IMR-90 (cell line): Measurements from ENCODE around the gene DOCK4. TPM values are rescaled to one million over a fixed set of nuclear protein-coding genes. Genes with fewer than 3 reads are reported as not detected.

ENCODE experiments used
- ATAC-seq: fragments of 200-7000 bp; cut with Tn5 transposase; 2 replicates; pipeline ENCODE4 v1.9.1; 2020; ENCODE audit warnings: low read depth, mild to moderate bottlenecking, moderate library complexity
- BruUV-seq: library from RNA; stranded (reverse); fragments of 400-500 nt; replicated peaks from 2 replicates; lab custom pipeline; 2021; lab: Mats Ljungman, UMichigan
- CTCF ChIA-PET: fragments of 300-600 bp; formaldehyde crosslinking; extraction: SDS; loops from one replicate; lab custom pipeline; 2021; ENCODE audit warnings: antibody characterized with exemption; lab: Yijun Ruan, JAX
- POLR2A ChIA-PET: fragments of 300-600 bp; sonication (Branson Sonifier 250); formaldehyde crosslinking; loops from one replicate; lab custom pipeline; 2022; ENCODE audit warnings: antibody characterized with exemption; ENCODE audit not compliant: unreplicated experiment; lab: Charles Lee
- DNase-seq: peaks from one replicate; pipeline ENCODE4 v3.0.0; 2013
- H2AFZ ChIP-seq: replicated peaks from 2 replicates; pipeline ENCODE3; 2013; ENCODE audit warnings: low read length, mild to moderate bottlenecking; ENCODE audit not compliant: poor library complexity
- H2AK5ac ChIP-seq: 2 replicates; pipeline ENCODE4 v1.6.1; 2013; ENCODE audit warnings: low read depth, low read length, inconsistent platforms
- H2AK9ac ChIP-seq: replicated peaks from 2 replicates; pipeline ENCODE3; 2013; ENCODE audit warnings: mild to moderate bottlenecking, low read depth, low read length, moderate library complexity; ENCODE audit not compliant: poor library complexity
- H2BK120ac ChIP-seq: 2 replicates; pipeline ENCODE4 v1.6.1; 2013; ENCODE audit warnings: low read depth, low read length, inconsistent platforms
- H2BK15ac ChIP-seq: 3 replicates; pipeline ENCODE4 v1.6.1; 2013; ENCODE audit warnings: low read depth, low read length, inconsistent platforms
- H2BK20ac ChIP-seq: 2 replicates; pipeline ENCODE4 v1.6.1; 2013; ENCODE audit warnings: low read depth, mild to moderate bottlenecking, inconsistent platforms, low read length, moderate library complexity
- H2BK5ac ChIP-seq: 2 replicates; pipeline ENCODE4 v1.6.1; 2013; ENCODE audit warnings: mild to moderate bottlenecking, low read depth, low read length, inconsistent platforms; ENCODE audit not compliant: poor library complexity, severe bottlenecking
- H3K14ac ChIP-seq: replicated peaks from 2 replicates; pipeline ENCODE4 v1.6.1; 2013; ENCODE audit warnings: low read depth, low read length, inconsistent platforms
- H3K18ac ChIP-seq: 2 replicates; pipeline ENCODE4 v1.6.1; 2013; ENCODE audit warnings: low read depth, low read length, control low read depth
- H3K23ac ChIP-seq: 2 replicates; pipeline ENCODE4 v1.6.1; 2013; ENCODE audit warnings: low read depth, low read length, inconsistent platforms
- H3K27ac ChIP-seq: 2 replicates; pipeline ENCODE4 v1.5.1; 2013; ENCODE audit warnings: mild to moderate bottlenecking, control low read depth, low read length; ENCODE audit not compliant: insufficient read depth
- H3K27me3 ChIP-seq: 2 replicates; pipeline ENCODE4 v1.6.1; 2013; ENCODE audit warnings: low read length; ENCODE audit not compliant: control insufficient read depth, insufficient read depth
- H3K36me3 ChIP-seq: 2 replicates; pipeline ENCODE4 v1.6.1; 2013; ENCODE audit warnings: low read length, mixed read lengths; ENCODE audit not compliant: control insufficient read depth, insufficient read depth
- H3K4ac ChIP-seq: 2 replicates; pipeline ENCODE4 v1.6.1; 2013; ENCODE audit warnings: low read depth, low read length, inconsistent platforms
- H3K4me1 ChIP-seq: 2 replicates; pipeline ENCODE4 v1.6.1; 2013; ENCODE audit warnings: low read length, mixed read lengths; ENCODE audit not compliant: control insufficient read depth, insufficient read depth
- H3K4me2 ChIP-seq: 2 replicates; pipeline ENCODE4 v1.6.1; 2013; ENCODE audit warnings: low read depth, mild to moderate bottlenecking, control low read depth, low read length, moderate library complexity
- H3K4me3 ChIP-seq: 2 replicates; pipeline ENCODE4 v1.5.1; 2013; ENCODE audit warnings: low read depth, mild to moderate bottlenecking, control low read depth, low read length, moderate library complexity; ENCODE audit not compliant: insufficient read depth
- H3K56ac ChIP-seq: 2 replicates; pipeline ENCODE4 v1.6.1; 2013; ENCODE audit warnings: low read length, inconsistent platforms; ENCODE audit not compliant: insufficient read depth; ENCODE audit errors: extremely low read depth
- H3K79me1 ChIP-seq, 2 experiments: 2 replicates each; pipeline ENCODE4 v1.6.1; 2013; ENCODE audit warnings: low read length in 2 of 2, inconsistent platforms in 1 of 2, low read depth in 1 of 2
- H3K9ac ChIP-seq: 2 replicates; pipeline ENCODE4 v1.6.1; 2013; ENCODE audit warnings: low read depth, low read length, control low read depth
- H3K9me1 ChIP-seq: 2 replicates; pipeline ENCODE4 v1.6.1; 2013; ENCODE audit warnings: low read length, inconsistent platforms; ENCODE audit not compliant: insufficient read depth
- H3K9me3 ChIP-seq: 2 replicates; pipeline ENCODE4 v1.6.1; 2013; ENCODE audit warnings: low read length; ENCODE audit not compliant: control insufficient read depth, insufficient read depth
- H4K20me1 ChIP-seq: 2 replicates; pipeline ENCODE4 v1.6.1; 2013; ENCODE audit warnings: low read length, inconsistent platforms; ENCODE audit not compliant: insufficient read depth
- H4K5ac ChIP-seq: 2 replicates; pipeline ENCODE4 v1.6.1; 2013; ENCODE audit warnings: mild to moderate bottlenecking, low read depth, low read length, control low read depth
- H4K8ac ChIP-seq, 2 experiments: 2 replicates each; pipeline ENCODE4 v1.6.1; 2013; ENCODE audit warnings: low read depth in 2 of 2, low read length in 2 of 2, control low read depth in 1 of 2, inconsistent platforms in 1 of 2
- H4K91ac ChIP-seq: 2 replicates; pipeline ENCODE4 v1.6.1; 2013; ENCODE audit warnings: low read depth, low read length, inconsistent platforms; ENCODE audit not compliant: insufficient read depth
- BHLHE40 ChIP-seq: fragments of 150-350 bp; IDR thresholded peaks from 2 replicates; pipeline ENCODE4 v1.6.1; 2016; ENCODE audit warnings: mild to moderate bottlenecking, low read depth, low read length
- CEBPB ChIP-seq: IDR thresholded peaks from 2 replicates; pipeline ENCODE4 v1.6.1; 2012; ENCODE audit warnings: low read depth, low read length, improper control_type of control experiment
- CHD1 ChIP-seq: IDR thresholded peaks from 2 replicates; pipeline ENCODE4 v1.6.1; 2012; ENCODE audit warnings: low read depth, low read length, improper control_type of control experiment
- CTCF ChIP-seq: conservative IDR thresholded peaks from 2 replicates; pipeline ENCODE4 v1.5.1; 2012; ENCODE audit warnings: mild to moderate bottlenecking, low read depth, low read length, improper control_type of control experiment
- FOS ChIP-seq: fragments of 150-350 bp; IDR thresholded peaks from 2 replicates; pipeline ENCODE4 v1.6.1; 2016; ENCODE audit warnings: low read depth, low read length
- MAFK ChIP-seq: IDR thresholded peaks from 2 replicates; pipeline ENCODE4 v1.6.1; 2012; ENCODE audit warnings: low read depth, low read length, improper control_type of control experiment
- MAZ ChIP-seq: IDR thresholded peaks from 2 replicates; pipeline ENCODE4 v1.6.1; 2012; ENCODE audit warnings: low read depth, mild to moderate bottlenecking, low read length, improper control_type of control experiment, moderate library complexity, borderline replicate concordance
- MXI1 ChIP-seq: IDR thresholded peaks from 2 replicates; pipeline ENCODE4 v1.6.1; 2012; ENCODE audit warnings: low read depth, mild to moderate bottlenecking, low read length, moderate library complexity, borderline replicate concordance
- NFE2L2 ChIP-seq: fragments of 150-350 bp; IDR thresholded peaks from 2 replicates; pipeline ENCODE4 v1.6.1; 2016; ENCODE audit warnings: low read depth, mild to moderate bottlenecking, low read length
- RAD21 ChIP-seq: IDR thresholded peaks from 2 replicates; pipeline ENCODE4 v1.6.1; 2012; ENCODE audit warnings: low read length, improper control_type of control experiment
- RCOR1 ChIP-seq: IDR thresholded peaks from 2 replicates; pipeline ENCODE4 v1.6.1; 2012; ENCODE audit warnings: mild to moderate bottlenecking, low read length, improper control_type of control experiment; ENCODE audit not compliant: insufficient replicate concordance
- RFX5 ChIP-seq: IDR thresholded peaks from 2 replicates; pipeline ENCODE4 v1.8.0; 2012; ENCODE audit warnings: low read depth, mild to moderate bottlenecking, low read length, moderate library complexity
- SMC3 ChIP-seq: fragments of 150-350 bp; IDR thresholded peaks from 2 replicates; pipeline ENCODE4 v1.6.1; 2016; ENCODE audit warnings: low read depth, mild to moderate bottlenecking, antibody characterized with exemption, low read length, moderate library complexity
- USF2 ChIP-seq: fragments of 150-350 bp; IDR thresholded peaks from 2 replicates; pipeline ENCODE4 v1.6.1; 2017; ENCODE audit warnings: mild to moderate bottlenecking, antibody characterized with exemption, low read length, low read depth
- WGBS, 2 experiments: methylation state at CpG; one replicate each; pipeline versions ENCODE4 v1.1.5 to v1.1.7; 2013; ENCODE audit warnings: missing lambda C conversion rate in 2 of 2; ENCODE audit not compliant: insufficient read length in 1 of 2; ENCODE audit errors: extremely low coverage in 2 of 2; 5-methylcytosine and 5-hydroxymethylcytosine counted together
- dilution Hi-C: fragments of 300-500 bp; cut with HindIII; formaldehyde crosslinking; loops from one replicate; pipeline ENCODE4 v1.14.3; 2018; ENCODE audit warnings: low sequenced_read_pairs; ENCODE audit not compliant: unreplicated experiment
- in situ Hi-C: fragments of 300-500 bp; cut with MboI; formaldehyde crosslinking; loops from 3 replicates; pipeline ENCODE4 v1.14.3; 2019; ENCODE audit warnings: low sequenced_read_pairs, inconsistent platforms, mixed read lengths
- intact Hi-C: fragments of 100-400 bp; cut with micrococcal nuclease; formaldehyde crosslinking; loops from 2 replicates; pipeline ENCODE4 v1.10.0; 2022
- polyA plus RNA-seq, 3 experiments: library from polyadenylated mRNA; depleted of rRNA; stranded (reverse); fragments of >200 nt; gene quantifications; 2 replicates each; pipeline ENCODE4 v1.2.3, GENCODE V29; 2012; ENCODE audit warnings: low replicate concordance in 1 of 3
- total RNA-seq: library from RNA; depleted of rRNA; stranded (reverse); fragments of >200 nt; gene quantifications from 2 replicates; pipeline ENCODE4 v1.2.3, GENCODE V29; 2012
- TF ChIP-seq, protein P1 (sequence below): fragments of 150-350 bp; IDR thresholded peaks from 2 replicates; pipeline ENCODE4 v1.6.1; 2016; ENCODE audit warnings: low read depth, mild to moderate bottlenecking, low read length, moderate library complexity, borderline replicate concordance

DOCK4 gene
- total and polyA plus RNA-seq, 2 of the 4 experiments (the other 2 are of a cell fraction) = 4.4 to 12.2 TPM

GRCh38 chr7:112252141-112252540 is 45.9 kb upstream of the DOCK4 start:
- no peak overlapping the region for H3K27ac ChIP-seq
- no peak overlapping the region for H2BK120ac ChIP-seq
- H2AFZ ChIP-seq = no peak overlapping the region
- H4K8ac ChIP-seq = no peak overlapping the region
- no peak overlapping the region for H2BK5ac ChIP-seq
- no TSS peak for BruUV-seq
- no peak overlapping the region for H2BK15ac ChIP-seq
- no peak overlapping the region for H4K91ac ChIP-seq
- ChIA-PET CTCF (no interaction called here), POLR2A (no interaction called here)
- H3K27me3 ChIP-seq = no peaks in the 10 kb centered on the region
- no peak overlapping the region for H3K4me3 ChIP-seq
- ATAC-seq = no peak
- no peak overlapping the region for H3K56ac ChIP-seq
- H2AK9ac ChIP-seq = no peak overlapping the region
- no peak overlapping the region for H4K5ac ChIP-seq
- H2BK20ac ChIP-seq = no peak overlapping the region
- H3K9me3 ChIP-seq = no peaks in the 10 kb centered on the region
- H3K4me1 ChIP-seq = no peaks in the 10 kb centered on the region
- H2AK5ac ChIP-seq = no peak overlapping the region
- in situ Hi-C loops (no loop called here), intact Hi-C loops (no loop called here), dilution Hi-C loops (no loop called here)
- H3K4ac ChIP-seq = no peak overlapping the region
- H3K4me2 ChIP-seq = no peak overlapping the region
- no peak overlapping the region for H3K23ac ChIP-seq
- H3K36me3 ChIP-seq = no peaks in the 10 kb centered on the region
- peaks cover 13 to 17% of the 10 kb centered on the region in 2 experiments for H3K79me1 ChIP-seq
- no peak overlapping the region for H3K9ac ChIP-seq
- H3K9me1 ChIP-seq = peaks cover 3% of the 10 kb centered on the region; the same call in 1 of the 2 replicates
- DNase-seq = no peak
- no peak overlapping the region for H3K14ac ChIP-seq
- H4K20me1 ChIP-seq = peaks cover 7% of the 10 kb centered on the region; the same call in 1 of the 2 replicates
- TF ChIP-seq BHLHE40 = no peak
- TF ChIP-seq CHD1 = no peak
- TF ChIP-seq MXI1 = no peak
- TF ChIP-seq CEBPB = no peak
- TF ChIP-seq, protein P1, sequence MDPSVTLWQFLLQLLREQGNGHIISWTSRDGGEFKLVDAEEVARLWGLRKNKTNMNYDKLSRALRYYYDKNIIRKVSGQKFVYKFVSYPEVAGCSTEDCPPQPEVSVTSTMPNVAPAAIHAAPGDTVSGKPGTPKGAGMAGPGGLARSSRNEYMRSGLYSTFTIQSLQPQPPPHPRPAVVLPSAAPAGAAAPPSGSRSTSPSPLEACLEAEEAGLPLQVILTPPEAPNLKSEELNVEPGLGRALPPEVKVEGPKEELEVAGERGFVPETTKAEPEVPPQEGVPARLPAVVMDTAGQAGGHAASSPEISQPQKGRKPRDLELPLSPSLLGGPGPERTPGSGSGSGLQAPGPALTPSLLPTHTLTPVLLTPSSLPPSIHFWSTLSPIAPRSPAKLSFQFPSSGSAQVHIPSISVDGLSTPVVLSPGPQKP = no peak
- TF ChIP-seq SMC3 = no peak
- no peak for TF ChIP-seq FOS
- no peak for TF ChIP-seq RCOR1
- TF ChIP-seq MAFK = no peak
- no peak for TF ChIP-seq NFE2L2
- no peak for TF ChIP-seq MAZ
- no peak for TF ChIP-seq USF2
- no peak for TF ChIP-seq RFX5
- TF ChIP-seq RAD21 = no peak
- no peak for TF ChIP-seq CTCF
- no peak overlapping the region for H3K18ac ChIP-seq
- no CpG with 5 or more reads among the region's 3 CpGs for WGBS, 2 experiments
